Suprapubic skin (tissue), 4 donors: Measurements from ENCODE around the gene FGF7.

Source experiments
- EP300 ChIP-seq: sonication (generic); formaldehyde crosslinking; IDR thresholded peaks from one replicate; pipeline ENCODE4 v1.6.1; 2017; ENCODE audit warnings: antibody characterized with exemption
- POLR2A ChIP-seq, 2 donors: fragments of 450-650 bp; IDR thresholded peaks; one replicate each; pipeline ENCODE4 v1.6.1; 2017; ENCODE audit warnings: antibody characterized with exemption in 2 of 2, mild to moderate bottlenecking in 2 of 2, moderate library complexity in 2 of 2
- POLR2AphosphoS5 ChIP-seq, 3 donors: sonication (generic); formaldehyde crosslinking; IDR thresholded peaks; one replicate each; pipeline ENCODE4 v1.6.1; 2017; ENCODE audit warnings: antibody characterized with exemption in 3 of 3
- TF ChIP-seq, protein P1 (sequence below), 2 donors: fragments of 200-600 bp in 1 of 2; fragments of 450-650 bp in 1 of 2; sonication (generic) in 1 of 2; IDR thresholded peaks; one replicate each; pipeline ENCODE4 v1.5.1; 2016 to 2019; ENCODE audit warnings: antibody characterized with exemption in 2 of 2, mild to moderate bottlenecking in 1 of 2, moderate library complexity in 1 of 2

DNA sequence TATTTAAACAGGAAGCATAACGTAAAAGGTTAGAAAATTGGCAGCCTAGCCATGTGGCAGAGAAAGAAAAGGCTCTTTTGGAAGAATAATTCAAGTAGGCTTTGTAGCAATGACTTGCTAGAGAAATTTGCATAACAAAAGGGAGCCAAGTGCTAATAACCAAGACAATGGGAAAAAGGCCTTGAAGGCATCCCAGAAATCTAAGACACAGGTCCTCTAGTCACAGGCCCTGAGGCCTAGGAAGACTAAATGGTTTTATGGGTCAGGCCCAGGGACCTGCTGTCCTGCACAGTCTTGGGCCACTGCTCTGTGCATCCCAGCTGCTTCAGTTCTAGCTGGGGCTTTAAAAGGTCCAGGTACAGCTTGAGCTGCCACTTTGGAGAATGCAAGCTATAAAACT lies 78.5 kb downstream of the FGF7 start:
- TF ChIP-seq, protein P1, sequence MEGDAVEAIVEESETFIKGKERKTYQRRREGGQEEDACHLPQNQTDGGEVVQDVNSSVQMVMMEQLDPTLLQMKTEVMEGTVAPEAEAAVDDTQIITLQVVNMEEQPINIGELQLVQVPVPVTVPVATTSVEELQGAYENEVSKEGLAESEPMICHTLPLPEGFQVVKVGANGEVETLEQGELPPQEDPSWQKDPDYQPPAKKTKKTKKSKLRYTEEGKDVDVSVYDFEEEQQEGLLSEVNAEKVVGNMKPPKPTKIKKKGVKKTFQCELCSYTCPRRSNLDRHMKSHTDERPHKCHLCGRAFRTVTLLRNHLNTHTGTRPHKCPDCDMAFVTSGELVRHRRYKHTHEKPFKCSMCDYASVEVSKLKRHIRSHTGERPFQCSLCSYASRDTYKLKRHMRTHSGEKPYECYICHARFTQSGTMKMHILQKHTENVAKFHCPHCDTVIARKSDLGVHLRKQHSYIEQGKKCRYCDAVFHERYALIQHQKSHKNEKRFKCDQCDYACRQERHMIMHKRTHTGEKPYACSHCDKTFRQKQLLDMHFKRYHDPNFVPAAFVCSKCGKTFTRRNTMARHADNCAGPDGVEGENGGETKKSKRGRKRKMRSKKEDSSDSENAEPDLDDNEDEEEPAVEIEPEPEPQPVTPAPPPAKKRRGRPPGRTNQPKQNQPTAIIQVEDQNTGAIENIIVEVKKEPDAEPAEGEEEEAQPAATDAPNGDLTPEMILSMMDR (IDR thresholded peaks at IDR 0.05): no peak
- TF ChIP-seq EP300 (no peak), POLR2A (IDR thresholded peaks at IDR 0.05) (no peak), POLR2AphosphoS5 (IDR thresholded peaks at IDR 0.05) (no peak)
